Activated CD4-positive, alpha-beta T cell treated with anti-CD3 and anti-CD28 coated beads, Interleukin-2, amount 50 U/mL, for 4 hours (primary cell): ENCODE measurements around the gene RREB1.

Source experiments
- DNase-seq, 2 experiments: peaks; one replicate each; pipeline ENCODE4 v3.0.0-alpha.2; 2020

Gene RREB1

DNA sequence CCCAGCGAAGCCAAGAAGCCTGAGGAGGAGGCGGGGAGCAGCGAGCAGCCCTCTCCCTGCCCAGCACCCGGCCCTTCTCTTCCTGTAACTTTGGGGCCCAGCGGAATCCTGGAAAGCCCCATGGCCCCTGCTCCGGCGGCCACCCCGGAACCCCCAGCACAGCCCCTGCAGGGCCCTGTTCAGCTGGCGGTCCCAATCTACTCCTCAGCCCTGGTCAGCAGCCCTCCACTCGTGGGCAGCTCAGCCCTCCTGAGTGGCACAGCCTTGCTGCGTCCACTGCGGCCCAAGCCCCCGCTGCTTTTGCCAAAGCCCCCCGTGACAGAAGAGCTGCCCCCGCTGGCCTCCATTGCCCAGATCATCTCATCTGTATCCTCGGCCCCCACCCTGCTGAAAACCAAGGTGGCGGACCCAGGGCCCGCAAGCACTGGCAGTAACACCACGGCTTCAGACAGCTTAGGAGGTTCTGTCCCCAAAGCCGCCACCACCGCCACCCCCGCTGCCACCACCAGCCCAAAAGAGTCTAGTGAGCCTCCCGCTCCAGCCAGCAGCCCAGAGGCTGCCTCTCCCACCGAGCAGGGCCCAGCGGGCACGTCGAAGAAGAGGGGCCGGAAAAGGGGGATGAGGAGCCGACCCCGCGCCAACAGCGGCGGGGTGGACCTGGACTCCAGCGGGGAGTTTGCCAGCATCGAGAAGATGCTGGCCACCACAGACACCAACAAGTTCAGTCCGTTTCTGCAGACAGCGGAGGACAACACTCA, 123.4 kb downstream of the RREB1 start:
- no peak for DNase-seq

DNA sequence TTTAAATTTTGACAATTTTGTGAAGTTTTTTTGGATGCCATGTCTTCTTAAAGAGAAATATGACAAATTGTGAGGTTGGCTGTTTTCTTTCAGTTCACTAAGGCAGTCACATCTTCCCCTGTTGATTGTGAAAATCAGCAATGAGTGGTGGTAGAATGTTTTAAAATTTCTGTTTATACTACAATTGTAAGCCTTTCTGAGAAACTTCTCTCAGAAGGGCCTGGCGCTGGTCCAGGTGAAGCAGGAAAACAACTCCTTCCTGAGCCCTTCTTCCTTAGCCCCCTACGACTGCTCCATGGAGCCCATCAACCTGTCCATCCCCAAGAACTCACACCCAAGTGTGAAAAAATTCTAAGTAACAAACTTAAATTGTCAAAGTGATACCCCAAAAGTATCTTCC, 124.6 kb downstream of the RREB1 start:
- no peak for DNase-seq

DNA sequence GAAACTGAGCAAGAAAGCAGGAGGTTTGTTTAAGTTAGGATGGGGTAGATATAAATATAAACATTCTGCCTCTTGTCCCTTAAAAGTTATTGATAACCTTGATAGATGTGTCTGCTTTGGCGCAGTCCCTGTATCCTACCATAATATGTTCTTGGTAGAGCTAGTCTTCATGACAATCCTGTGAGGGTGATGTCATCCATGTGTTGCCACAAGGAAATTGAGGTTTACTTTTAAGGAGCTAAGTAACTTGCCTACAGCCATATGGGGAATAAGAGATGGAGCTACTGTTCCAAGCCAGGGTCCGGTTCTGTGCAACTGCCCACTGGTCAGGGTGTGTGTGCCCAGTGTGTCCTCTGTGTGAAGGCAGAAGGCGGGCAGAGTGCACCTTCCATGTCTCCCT, 126.8 kb downstream of the RREB1 start:
- DNase-seq, result no peak

DNA sequence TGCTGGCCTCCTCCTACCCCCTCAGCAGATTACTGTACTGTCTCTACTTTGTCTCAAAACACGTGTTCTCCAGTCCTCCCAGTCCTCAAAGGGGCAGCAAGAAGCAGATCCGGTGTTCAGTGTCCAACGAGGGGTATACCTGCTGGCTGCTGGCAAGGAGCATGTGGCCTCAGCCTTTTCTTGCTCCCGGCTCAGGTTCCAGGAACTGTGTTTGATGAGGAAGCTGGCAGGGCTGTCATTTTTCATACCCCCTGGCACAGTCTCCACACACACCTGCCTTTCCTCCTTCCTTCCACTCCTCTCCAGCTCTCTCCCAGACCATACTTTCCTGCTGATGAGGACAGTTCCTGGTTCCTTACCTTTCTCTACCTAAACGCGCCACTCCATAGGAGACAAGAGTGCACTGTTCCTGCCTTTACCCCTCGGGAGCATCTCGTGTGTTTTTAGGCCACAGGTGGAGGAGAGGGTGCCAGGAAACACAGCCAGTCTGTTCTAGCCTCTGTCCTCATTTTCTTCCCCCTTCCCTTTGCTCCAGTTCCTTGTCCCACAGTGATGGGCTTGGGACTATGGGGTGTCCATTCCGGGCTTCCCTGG, 128.0 kb downstream of the RREB1 start:
- no peak for DNase-seq

DNA sequence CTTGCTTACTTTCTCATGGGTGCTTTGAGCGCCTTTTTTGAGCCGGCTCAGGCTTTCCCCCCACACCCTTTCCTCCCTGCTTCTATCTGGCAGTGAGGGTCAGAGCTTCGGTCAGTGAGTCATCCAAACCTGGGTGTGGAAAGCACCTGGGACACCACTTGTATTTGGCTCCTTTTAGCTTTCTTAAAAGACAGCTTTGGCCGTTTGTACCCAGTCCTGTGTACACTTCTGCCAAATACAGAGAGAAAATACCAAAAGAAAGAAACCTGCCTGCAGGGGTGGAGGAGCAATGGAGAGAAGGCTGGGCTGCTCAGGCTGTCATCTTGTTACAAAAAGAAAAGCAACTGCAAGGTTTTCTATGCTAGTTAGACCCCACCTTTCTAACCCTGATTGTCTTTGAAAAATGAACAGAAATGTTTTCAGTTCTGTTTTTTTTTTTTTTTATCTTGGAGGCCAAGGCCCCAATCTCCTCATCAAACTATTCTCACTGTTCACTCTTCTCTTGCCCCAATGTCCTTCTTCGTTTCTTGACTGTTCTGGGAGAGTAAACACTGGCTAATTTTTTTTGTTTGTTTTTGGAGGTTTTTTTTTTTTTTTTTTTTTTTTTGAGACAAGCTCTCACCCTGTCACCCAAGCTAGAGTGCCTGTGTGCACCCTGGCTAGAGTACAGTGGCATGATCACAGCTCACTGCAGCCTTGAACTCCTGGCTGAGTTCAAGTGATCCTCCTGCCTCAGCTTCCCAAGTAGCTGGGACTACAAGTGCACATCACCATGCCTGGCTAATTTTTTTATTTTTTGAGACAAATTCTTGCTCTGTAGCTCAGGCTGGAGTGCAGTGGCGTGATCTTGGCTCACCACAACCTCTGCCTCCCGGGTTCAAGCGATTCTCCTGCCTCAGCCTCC, 128.8 kb downstream of the RREB1 start:
- DNase-seq, result no peak

DNA sequence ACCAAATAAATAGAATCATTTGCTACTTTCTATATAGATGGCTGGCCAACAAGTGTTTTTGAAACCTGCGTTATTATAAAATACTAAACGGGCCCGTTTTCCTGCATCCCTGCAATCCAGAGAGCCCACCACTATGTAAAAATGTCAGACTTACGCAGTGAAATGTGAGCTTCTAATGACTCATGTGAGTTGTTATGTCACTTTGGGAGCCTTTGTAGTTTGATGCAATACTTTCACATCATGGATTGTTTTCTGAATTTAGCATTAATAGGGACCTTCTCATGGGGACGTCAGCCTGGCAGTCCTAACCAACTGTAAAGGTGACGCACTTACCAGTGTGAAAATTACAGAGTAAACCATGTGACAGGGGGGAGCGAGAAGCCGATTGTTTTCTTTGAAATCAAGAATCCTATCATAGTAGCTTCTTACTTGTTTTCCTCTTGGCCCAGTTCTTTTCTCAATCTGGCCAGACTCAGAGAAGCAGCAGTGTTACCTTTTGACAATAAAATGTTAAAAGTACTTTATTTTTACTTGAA, 130.0 kb downstream of the RREB1 start:
- DNase-seq, result no peak

DNA sequence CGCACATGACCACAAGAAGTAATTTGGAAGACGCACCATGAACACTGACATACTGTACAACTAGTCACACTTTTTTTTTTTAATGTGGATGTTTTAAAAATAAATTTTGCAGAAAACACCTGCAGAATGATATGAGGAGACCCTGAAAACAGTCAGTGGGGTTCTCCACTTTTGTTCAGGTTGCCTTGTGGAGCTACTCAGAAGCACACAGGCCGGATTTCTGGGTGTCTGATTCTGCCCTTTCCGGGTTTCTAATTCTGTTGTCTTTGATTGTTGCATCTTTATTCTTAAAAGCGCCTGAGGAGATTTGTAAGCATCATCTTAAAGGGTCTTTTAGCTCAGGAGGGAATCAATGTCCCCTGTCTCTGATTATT, 130.8 kb downstream of the RREB1 start:
- no peak for DNase-seq

DNA sequence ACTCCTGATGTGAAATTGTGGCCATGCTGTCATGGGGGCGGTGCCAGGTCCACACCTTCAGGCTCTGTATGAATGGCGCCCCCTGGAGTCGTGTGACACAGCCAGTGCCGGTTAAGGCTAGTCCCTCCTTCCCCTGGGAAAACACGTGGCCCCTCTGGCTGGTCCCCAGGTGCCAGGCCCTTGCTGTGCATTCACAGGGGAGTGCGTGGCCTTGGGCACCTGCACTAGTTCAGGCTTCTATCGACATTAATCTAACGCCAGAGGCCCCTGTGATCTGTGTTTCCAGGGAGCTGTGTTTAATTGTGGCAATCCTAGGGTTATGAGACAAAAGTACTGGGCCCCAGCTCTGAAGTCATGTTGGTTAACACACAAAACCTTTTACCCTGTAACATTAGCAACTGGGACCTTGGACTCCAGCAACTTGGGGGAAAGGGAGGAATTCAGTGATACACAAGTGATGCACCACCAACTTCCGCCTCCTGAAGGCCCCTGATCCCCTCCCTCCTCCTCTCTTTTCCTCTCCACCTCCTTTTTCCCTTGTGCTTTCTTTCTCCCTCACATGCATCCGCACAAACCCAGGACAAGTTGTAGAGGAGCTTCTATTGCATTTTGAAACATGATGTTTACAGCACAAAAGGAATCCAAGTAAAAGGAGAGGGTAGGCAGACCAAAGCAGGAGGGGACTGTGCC, 131.3 kb downstream of the RREB1 start:
- DNase-seq, result peak; percentile 55 to 58

DNA sequence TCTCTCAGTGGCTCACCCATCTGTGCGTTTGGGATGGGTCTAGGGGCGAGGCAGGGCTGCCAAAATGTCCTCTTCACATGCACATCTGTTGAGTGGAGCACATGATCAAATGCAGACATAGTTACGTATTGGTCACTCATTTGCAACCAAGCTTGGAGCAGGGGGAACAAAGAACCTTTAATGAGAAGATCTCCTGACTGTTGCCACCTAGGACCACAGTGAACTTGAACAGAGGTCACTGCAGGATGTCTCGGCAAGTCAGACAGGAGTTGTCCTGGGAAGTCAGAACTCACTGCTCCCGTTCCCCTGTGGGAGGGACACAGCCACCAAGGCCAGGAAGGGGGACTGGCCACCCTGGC, 131.8 kb downstream of the RREB1 start:
- DNase-seq, result no peak

DNA sequence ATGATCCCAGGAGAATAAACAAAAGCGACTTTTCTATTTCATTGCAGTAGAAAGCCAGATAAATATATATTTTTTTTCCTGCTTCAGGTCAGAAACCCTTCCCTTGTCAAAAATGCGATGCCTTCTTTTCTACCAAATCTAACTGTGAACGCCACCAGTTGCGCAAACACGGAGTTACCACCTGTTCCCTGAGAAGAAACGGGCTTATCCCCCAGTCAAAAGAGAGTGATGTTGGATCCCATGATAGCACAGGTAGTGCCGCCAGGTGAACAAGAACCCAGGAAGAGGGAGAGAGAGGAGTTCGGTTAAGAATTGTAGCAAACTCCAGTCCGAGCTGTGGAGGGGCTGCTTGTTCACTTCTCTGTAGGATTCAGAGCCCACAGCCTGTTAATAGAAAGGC, 132.6 kb downstream of the RREB1 start:
- DNase-seq, result no peak

DNA sequence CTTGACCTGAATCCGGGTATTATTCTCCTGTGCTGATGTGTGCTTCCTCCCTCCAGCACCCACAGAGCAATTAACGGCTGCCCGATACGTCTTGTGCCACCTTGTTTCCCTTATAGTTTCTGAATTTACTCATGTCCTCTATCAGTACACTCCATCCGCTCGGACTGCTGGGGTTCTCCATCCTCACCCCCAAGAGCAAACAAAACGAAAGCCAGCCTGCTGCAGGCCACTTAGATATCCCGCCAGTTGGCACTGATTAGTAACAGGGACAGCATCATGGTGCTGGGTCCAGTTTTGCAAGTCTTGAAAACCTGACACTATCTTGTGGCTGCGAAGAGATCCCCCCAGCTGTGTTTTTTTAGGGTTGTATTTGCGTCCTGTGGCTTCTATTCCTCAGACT, 133.4 kb downstream of the RREB1 start:
- DNase-seq, result no peak

DNA sequence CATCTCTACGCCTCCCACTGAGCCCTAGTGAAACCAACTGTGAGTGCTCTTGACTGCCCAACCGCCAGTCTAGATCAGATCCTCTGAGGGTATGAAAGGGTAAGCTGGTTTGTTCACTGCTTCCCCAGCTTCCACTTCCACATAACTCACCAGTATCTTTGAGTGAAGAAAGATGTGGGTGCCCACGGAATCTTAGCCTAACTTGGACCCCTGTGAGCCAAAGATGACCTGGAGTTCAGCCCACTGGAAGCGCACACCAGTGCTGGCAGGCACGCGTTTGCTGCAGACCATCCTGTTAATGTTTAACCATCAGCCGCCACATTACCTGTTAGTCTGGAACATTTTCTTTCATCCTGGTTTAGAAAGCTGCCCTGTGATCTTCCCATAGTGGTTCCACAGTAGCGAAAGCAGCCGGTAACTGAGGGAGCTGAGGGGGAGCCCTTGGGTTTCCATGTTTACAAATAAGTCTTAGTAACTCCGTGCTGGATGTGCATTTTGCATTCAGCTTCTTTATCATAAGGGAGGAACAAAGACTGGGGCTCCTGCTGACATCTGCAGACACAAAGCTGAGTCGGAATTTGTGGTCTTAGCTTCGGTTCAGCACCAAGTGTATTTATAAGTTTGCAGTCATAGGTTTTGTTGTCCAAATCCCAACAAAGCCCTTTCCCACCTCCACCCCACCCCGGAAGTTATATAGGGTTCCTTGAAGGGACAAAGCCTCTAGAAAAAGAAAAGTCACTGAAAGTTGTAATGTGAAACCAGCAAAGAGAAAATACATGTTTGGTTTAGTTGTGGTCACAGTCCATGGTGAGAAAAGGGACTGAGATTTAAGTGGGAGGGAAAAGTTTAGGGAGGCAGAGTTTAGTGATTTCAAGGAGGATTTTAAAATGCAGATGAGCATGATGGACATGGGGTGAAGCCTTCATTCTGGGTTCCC, 134.2 kb downstream of the RREB1 start:
- DNase-seq, result no peak

DNA sequence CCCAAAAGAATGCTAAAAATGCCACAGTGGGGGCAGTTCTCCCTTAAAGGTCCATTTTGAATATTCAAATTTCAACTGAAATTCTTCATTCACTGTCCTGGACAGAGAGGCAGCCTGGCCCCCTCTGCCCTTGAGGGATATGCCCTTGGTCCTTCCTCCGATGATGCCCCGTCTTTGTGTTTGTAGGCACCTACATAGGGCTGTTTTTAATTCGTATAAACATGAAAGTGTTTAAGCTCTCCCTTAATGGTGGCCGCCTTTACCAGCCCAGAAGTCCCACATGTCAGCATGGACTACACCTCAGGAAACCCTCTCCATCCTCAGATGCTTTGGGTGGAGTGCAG, 135.0 kb downstream of the RREB1 start:
- DNase-seq, result no peak

DNA sequence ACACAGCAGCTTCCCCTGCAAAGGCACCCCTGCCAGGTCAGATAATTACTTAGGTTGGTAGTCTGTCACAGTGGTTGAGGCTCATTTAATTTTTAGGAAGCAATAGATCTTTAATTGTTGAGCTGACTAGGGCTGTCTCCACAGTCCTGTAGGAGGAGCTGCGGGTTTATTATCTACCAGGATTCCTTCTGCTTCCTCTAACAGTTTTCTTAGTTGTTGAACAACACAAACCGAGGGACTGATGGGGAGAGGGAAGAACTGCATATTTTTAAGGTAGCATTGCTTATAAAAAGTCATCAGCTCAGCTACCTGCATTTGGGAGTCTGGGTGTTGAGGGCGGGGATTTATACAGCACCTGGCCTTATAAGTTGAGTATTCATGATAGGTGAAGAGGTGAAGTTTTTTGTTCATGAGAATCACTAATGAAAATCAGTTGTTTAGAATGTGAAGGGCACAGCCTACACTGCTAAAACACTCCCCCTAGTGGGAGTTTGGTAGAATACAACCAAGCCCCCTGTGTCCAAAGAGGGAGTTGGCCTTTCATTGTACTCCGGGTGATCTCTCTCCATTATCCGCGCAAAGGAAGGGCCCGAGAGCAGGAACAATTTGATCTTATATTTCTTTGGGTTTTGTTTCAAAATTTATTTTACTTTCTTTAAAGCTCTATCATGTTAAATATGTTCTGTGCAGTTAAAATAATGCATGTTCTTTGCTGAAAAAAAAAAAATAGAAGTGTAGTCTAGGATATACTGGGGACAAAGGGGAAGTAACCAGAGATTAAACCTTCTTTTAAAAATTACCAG, 135.6 kb downstream of the RREB1 start:
- peak; percentile 29 to 31 for DNase-seq

DNA sequence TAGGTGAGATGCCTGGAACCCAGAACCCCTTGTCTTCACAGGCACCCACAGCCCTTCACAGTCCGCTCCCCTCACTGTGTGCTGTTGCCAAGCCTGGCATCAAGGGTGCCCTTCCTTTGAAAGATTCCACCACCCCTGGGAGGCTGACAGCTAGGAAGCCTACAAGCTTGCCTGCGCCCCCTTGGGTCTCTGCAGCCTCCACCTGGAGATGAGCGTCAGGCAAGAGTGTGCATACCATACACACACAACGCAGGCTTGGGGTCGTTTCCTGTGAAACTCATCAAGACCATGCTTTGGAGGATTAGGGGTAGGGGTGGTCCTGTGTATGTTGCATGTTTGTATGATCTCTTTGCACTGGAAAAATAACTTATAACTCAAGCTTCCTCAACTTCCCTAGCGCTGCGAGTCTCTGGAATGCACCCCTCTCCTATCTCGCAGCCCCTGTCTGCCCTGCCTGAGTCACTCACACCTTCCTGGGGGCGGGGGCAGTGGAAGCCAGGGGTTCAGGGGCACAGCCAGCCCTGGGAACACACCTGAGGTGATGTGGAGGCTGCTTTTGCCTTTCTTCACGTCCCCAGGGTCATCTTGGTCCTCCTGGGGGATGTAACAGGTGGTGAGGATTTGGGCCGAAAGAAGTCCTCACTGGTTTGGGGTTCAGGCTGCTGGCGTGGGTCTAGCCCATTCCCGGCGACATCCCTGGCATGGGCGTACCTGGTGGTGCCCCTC, 138.1 kb downstream of the RREB1 start:
- DNase-seq, result no peak

DNA sequence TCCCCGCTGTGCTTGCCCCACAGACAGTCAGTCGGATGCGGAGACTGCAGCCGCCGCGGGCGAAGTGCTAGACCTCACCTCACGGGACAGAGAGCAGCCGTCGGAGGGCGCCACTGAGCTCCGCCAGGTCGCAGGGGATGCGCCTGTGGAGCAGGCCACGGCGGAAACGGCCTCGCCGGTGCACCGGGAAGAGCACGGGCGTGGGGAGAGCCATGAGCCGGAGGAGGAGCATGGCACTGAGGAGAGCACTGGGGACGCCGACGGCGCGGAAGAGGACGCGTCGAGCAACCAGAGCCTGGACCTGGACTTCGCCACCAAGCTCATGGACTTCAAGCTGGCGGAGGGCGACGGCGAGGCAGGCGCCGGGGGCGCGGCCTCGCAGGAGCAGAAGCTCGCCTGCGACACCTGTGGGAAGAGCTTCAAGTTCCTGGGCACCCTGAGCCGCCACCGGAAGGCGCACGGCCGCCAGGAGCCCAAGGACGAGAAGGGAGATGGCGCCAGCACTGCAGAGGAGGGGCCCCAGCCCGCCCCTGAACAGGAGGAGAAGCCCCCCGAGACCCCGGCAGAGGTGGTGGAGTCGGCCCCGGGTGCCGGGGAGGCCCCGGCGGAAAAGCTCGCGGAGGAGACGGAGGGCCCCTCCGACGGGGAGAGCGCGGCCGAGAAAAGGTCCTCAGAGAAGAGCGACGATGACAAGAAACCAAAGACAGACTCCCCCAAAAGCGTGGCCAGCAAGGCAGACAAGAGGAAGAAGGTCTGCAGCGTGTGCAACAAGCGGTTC, 138.8 kb downstream of the RREB1 start:
- no peak for DNase-seq

DNA sequence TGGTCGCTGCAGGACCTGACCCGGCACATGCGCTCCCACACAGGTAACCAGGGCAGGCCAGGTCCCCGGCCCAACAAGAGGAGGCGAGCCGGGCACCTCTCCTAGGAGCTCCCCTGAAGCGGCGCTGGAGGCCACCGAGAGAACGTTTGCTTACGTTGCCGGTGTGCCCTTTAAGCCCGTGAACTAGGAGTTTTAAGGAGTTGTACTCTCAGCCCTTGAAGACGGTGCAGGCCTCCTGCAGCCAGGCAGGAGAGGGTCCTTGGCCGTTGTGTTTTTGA, 139.4 kb downstream of the RREB1 start:
- DNase-seq, result no peak

DNA sequence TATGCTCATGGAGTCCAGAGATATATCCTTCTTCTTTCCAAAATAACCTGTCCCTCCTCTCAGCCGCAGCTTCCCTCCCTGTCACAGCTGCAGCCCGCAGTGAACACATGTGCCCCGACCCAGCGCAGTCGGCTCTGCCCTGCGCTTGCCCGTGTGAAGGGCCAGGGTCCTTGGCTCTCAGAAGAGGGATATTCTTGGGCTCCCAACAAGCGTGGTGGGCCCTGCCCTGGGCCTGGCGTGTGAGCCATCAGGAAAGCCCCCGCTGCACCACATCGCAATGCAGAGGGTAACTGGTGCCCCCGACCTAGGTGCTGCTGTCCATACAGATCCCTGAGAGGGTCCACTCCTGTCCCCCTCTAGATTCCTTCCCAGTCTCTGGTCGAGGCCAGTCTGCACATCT, 140.1 kb downstream of the RREB1 start:
- no peak for DNase-seq

DNA sequence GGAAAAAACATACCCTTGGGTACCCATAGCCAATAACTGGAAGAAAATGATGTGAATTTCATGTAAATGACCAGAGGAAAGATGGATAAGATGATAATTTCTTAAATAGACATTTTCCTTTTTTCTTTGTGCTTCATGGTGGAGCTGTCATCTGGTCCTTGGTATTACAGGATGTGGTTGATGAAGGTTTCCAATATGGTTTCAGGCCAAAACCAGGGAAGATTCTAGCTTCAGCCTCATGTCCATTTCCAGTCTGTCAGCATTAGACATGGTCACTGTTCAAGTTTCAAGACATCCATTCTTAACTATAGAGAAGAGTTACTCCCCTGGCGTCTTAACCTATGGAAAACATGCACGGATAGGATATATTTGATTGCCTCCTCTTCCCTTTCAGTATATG, 141.6 kb downstream of the RREB1 start:
- DNase-seq, result no peak
